ENCODE data around the gene HOXA3.

GRCh38 chr7:27165996-27166530, 13.7 kb upstream of the HOXA3 start:
- TF ChIP-seq POLR2AphosphoS5 (IDR thresholded peaks at IDR 0.05): no peak
- TF ChIP-seq CTCF (IDR thresholded peaks at IDR 0.05): no peak
